H1 (cell line): Measurements from ENCODE around the gene KLHL35. TPM values are rescaled to one million over a fixed set of nuclear protein-coding genes. Genes with fewer than 3 reads are reported as not detected.
A peak's percentile ranks its signal among the peaks of the same experiment; 100 is the strongest.

Experiments used
- BRCA1 ChIP-seq: IDR thresholded peaks from 2 replicates; pipeline ENCODE4 v1.6.1; 2012; ENCODE audit warnings: low read depth, low read length, improper control_type of control experiment
- PHF8 ChIP-seq: fragments of 200-600 bp; sonication (generic); conservative IDR thresholded peaks from 2 replicates; pipeline ENCODE4 v1.7.1; 2012; ENCODE audit warnings: low read depth, mild to moderate bottlenecking, inconsistent platforms, low read length, moderate library complexity
- polyA plus RNA-seq, 7 experiments: library from polyadenylated mRNA; depleted of rRNA in 3 of 7; stranded (reverse) in 5 of 7; unstranded in 2 of 7; fragments of >200 nt in 5 of 7; fragments of 200-250 nt in 2 of 7; gene quantifications; 1 replicate in 5 of 7; 2 replicates in 1 of 7; 4 replicates in 1 of 7; pipeline versions ENCODE4 v1.2.1 to v1.2.3, GENCODE V29; 2011 to 2013; ENCODE audit warnings: missing spikeins in 2 of 7, mixed read lengths in 2 of 7
- small RNA-seq: library from polyadenylated mRNA; stranded (forward); fragments of <200 nt; extraction: miRNeasy Mini kit (QIAGEN cat#:217004); gene quantifications from one replicate; pipeline ENCODE3, GENCODE V24; 2013; ENCODE audit not compliant: insufficient read depth
- total RNA-seq: library from RNA; stranded (reverse); fragmentation: NEBNext Ultra II Directional; extraction: Animal tissue kit (Norgen Biotek cat#: 25700); gene quantifications from 2 replicates; pipeline ENCODE4 v1.2.1, GENCODE V29; 2021

Gene KLHL35
- total and polyA plus RNA-seq, 2 of the 8 experiments (the other 6 are each of a cell fraction or from before 2014, with no cell fraction given), result 0.35 to 0.41 TPM

- no peak for TF ChIP-seq BRCA1
- no peak for TF ChIP-seq PHF8
Measured at GRCh38 chr11:75373201-75373600, 59.8 kb downstream of the KLHL35 start (continued).

Small RNAs within 50 kb of the gene (small RNA-seq; reads per million reads assigned to genes)
- gene SNORD15A (not detected), gene SNORD15B (56.9 reads per million, percentile 96 among the genes with 10 or more reads in this experiment)

Other genes with a start within 250 kb of the KLHL35 start
- gene TPBGL, start 192.4 kb downstream of the KLHL35 start, total RNA-seq, result 0.25 and 0.37 TPM in 2 replicates
- 0.25 and 0.26 TPM in 2 replicates for gene TPBGL, start 192.4 kb downstream of the KLHL35 start, polyA plus RNA-seq (2011; rRNA removed)
- gene ARRB1, start 81.5 kb downstream of the KLHL35 start, total RNA-seq, result 24.1 and 31.8 TPM in 2 replicates
- 9.4 and 12.4 TPM in 2 replicates for gene ARRB1, start 81.5 kb downstream of the KLHL35 start, polyA plus RNA-seq (2011; rRNA removed)
- 3,813 and 3,882 TPM in 2 replicates for gene RPS3, start 33.7 kb downstream of the KLHL35 start, total RNA-seq
- gene RPS3, start 33.7 kb downstream of the KLHL35 start, polyA plus RNA-seq (2011; rRNA removed), result 4,194 and 5,088 TPM in 2 replicates
- 8.1 and 8.6 TPM in 2 replicates for gene GDPD5, start 92.7 kb upstream of the KLHL35 start, total RNA-seq
- 7.8 and 10.2 TPM in 2 replicates for gene GDPD5, start 92.7 kb upstream of the KLHL35 start, polyA plus RNA-seq (2011; rRNA removed)
- gene SERPINH1, start 129.1 kb upstream of the KLHL35 start, total RNA-seq, result 420 and 424 TPM in 2 replicates
- 621 and 869 TPM in 2 replicates for gene SERPINH1, start 129.1 kb upstream of the KLHL35 start, polyA plus RNA-seq (2011; rRNA removed)
- gene MAP6, start 235.8 kb upstream of the KLHL35 start, total RNA-seq, result 0.54 and 0.94 TPM in 2 replicates
- gene MAP6, start 235.8 kb upstream of the KLHL35 start, polyA plus RNA-seq (2011; rRNA removed), result 0.49 and 0.89 TPM in 2 replicates